Measurements from ENCODE around the gene C3orf33. TPM values are rescaled to one million over a fixed set of nuclear protein-coding genes. Genes with fewer than 3 reads are reported as not detected.

Gene C3orf33
- total RNA-seq, 1 donor from 2014 or later, result 2.0 TPM

GRCh38 chr3:155727836-155728235, 78.2 kb downstream of the C3orf33 start:
- no peak overlapping the region for H3K4me3 ChIP-seq (ENCODE audit: low read depth, low read length)
- no peak for DNase-seq (ENCODE audit: low read depth)
- TF ChIP-seq CTCF (conservative IDR thresholded peaks at IDR 0.05; ENCODE audit: low read depth, low read length), result no peak

DNA sequence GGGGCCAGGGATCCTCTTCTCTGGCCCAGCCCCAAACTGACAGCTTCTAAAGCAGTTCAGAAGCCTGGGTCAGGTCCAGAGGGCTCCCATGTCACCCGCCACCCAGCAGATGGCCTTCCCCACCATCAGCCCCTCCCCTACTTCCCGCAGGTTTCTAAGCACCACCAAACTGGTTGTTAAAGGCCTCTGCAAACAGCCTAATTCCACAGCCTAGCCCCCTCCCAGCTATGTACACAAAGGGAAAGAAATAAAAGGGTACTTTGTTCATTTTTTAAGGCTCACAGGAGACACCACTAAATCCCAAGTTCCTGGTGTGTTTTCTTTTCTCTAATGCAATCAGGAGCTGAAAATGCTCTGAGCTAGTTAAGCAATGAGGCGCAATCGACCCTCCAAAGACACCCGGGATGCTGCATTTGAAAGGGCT, 91.8 kb downstream of the C3orf33 start:
- no peak for TF ChIP-seq CTCF (conservative IDR thresholded peaks at IDR 0.05; ENCODE audit: low read depth, low read length)
- DNase-seq (ENCODE audit: low read depth), result no peak
- H3K4me3 ChIP-seq (ENCODE audit: low read depth, low read length), result no peak overlapping the region

Other genes starting within 250 kb of the C3orf33 start
- gene PLCH1, start 61.2 kb downstream of the C3orf33 start, total RNA-seq, result 3.1 and 3.2 TPM in 2 replicates
- 22.3 and 24.0 TPM in 2 replicates for gene SLC33A1, start 48.1 kb upstream of the C3orf33 start, total RNA-seq
- gene GMPS, start 64.4 kb upstream of the C3orf33 start, total RNA-seq, result 59.0 and 81.5 TPM in 2 replicates

All from epithelial cell of proximal tubule (primary cell).